HG02885 (cell line): ENCODE data around the gene FOXO3.

Experiments used
- ATAC-seq: cut with Tn5 transposase; IDR thresholded peaks from one replicate; pipeline ENCODE4 v1.9.1; 2021; ENCODE audit warnings: mild to moderate bottlenecking; ENCODE audit not compliant: unreplicated experiment, poor library complexity

The FOXO3 gene

GRCh38 chr6:108592371-108593337 is 31.9 kb downstream of the FOXO3 start:
- ATAC-seq: peak; percentile 86

GRCh38 chr6:108594151-108594550 is 33.4 kb downstream of the FOXO3 start:
- no peak for ATAC-seq

GRCh38 chr6:108594640-108595039 is 33.9 kb downstream of the FOXO3 start:
- no peak for ATAC-seq

- no peak for ATAC-seq
Observed at GRCh38 chr6:108596956-108597355, 36.2 kb downstream of the FOXO3 start.

GRCh38 chr6:108597572-108598304 is 37.0 kb downstream of the FOXO3 start:
- ATAC-seq: peak; percentile 51

DNA sequence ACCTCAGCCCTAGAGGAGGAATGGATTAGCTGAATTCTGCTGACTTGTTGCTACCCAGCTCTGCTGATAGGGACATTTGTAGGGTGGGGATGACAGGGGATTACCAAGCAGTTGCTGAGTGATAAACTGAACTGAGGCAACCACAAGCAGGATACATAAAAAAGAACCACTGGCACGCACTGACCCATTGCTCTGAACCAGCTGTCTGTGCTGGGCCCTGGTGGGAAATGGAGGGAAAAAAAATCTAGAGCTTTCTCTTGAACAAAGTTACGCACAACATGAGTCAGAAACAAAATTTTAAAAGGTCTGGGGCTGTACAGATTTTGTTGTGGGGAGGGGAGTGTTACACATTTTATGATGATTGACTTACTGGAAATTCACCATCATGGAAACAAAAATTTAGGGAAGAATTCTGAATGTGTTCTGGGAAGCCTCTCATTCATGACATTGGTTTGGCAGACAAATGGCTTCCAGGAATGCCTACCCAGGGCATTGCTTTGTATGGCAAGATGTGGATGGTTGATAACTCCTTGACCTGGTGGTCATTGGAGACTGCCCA is 37.7 kb downstream of the FOXO3 start:
- ATAC-seq: peak; percentile 89

- ATAC-seq: no peak
Observed at GRCh38 chr6:108604156-108604555, 43.4 kb downstream of the FOXO3 start.

DNA sequence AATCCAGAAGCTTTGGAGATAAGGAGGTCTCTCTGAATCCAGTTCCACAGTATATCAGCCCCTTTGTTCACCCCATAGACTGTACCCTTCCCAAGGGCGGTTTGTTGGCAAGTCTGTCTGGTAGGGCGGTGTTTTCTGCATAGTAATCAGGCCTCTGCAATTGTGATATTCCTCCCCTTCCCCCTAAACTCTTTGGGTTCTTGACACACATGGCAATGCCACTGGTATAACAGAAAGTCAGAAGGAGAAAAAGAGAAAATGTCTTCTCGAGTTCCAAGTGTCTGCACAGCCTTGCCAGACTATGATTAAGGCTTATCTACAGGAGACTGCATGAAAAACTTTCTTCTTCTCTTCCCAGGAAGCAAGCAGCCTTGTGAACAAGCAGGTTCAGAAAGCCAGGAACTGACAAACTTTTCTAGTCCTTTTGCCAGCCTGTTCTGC is 45.6 kb downstream of the FOXO3 start:
- ATAC-seq: no peak

DNA sequence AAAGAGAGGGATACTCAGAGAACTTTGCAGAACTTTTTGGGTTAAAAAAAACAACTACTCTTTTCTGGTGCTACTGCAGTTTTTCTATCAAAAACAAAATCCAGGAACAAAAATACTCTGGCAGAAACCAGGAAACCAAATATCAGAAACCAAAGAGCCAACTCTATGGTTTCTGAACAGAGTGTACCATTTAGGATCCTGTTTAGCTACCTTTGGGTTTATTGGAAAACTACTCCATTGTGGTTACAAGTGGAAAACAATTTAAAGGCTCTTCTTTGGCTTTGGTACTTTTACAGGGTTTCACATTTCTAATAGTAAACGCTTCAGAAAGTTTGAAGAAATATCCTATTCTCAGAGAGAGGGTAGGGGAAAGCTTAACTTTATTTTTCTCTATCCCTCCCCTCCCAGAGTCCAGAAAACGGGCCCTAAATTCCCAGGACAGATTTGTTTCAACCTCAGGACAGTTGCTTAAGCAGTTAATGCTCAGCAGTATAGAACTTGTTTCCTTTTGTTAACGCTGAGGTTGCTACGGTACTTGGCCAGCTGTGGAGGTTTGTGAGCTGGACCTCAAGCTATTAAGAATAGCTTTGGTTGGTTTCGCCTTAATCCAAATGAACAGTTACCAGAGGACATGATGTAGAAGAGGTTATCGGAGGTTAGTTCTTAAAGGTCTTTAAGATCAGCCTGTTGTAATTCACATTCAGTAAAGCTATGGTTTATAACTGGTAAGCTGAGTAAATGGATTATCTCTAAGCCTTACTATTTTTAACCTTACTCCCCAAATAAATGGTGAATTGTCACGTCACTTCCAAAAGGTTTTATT is 47.9 kb downstream of the FOXO3 start:
- ATAC-seq: no peak

GRCh38 chr6:108609276-108609769 is 48.6 kb downstream of the FOXO3 start:
- ATAC-seq: no peak

DNA sequence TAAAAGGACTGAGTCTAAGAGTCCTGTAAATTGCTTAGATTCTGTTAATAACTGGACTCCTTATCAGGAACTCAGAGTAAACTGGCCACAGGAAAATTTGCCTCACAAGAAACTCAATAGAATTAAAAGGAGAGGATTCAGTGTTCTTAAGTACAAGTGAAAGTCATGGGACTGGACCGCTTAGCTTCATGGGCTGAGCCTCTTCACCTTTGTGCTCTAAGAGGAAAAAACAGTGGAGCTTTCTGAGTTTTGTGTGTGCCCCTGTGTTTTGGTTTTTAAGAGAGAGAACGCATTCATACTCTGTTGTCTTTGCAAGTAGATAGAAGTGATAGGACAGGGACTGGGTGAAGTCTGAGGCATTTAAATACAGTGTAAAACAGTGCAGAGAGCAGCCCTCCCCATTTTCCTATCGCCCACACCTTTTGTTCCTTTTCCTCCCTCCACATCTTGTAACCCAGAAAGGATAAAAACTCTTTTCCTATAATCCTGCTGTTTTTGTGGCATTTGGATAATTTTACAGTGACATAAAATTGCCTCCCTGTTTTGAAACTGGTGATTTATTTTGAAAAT is 49.6 kb downstream of the FOXO3 start:
- no peak for ATAC-seq

DNA sequence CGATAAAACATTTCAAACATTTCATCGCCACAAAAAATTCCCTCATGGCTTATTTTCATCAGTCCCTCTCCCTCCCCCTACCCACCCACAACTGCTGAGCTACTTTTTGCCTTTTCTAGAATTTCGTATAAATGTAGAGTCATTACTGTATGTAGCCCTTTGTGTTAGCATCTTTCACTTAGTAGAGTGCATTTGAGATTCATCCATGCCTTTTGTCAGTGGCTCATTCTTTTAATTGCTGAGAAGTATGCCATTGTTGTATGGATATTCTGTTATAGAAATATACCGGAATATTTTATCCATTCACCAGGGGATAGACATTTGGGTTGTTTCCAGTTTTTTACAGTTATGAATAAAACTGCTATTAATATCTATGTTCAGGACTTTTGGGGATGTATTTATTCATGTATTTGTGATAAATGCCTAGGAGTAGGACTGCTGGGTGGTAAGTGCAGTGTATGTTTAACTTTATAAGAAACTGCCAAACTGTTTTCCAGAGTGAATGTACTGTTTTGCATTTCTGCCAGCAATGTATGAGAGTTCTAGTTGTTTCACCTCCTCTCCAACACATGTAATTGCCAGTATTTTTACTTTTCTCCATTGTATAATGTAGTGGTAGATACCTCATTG is 50.4 kb downstream of the FOXO3 start:
- ATAC-seq: no peak

DNA sequence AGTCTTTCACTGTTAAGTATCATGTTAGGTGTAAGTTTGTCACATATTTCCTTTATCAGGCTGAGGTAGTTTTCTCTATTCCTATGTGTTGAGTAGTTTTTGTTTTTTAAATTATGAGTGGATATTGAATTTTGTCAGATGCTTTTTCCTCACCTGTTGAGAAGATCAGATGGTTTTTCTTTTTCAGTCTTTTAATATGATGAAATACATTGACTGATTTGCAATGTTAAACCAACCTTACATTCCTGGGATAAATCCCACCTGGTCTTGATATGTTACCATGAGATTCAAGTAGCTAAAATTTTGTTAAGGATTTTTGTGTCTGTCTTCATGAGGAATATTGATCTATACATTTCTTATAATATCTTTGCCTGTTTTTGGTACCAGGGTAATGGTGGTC is 52.1 kb downstream of the FOXO3 start:
- no peak for ATAC-seq

GRCh38 chr6:108616544-108616943 is 55.8 kb downstream of the FOXO3 start:
- ATAC-seq: no peak

GRCh38 chr6:108616973-108617372 is 56.3 kb downstream of the FOXO3 start:
- ATAC-seq: no peak

DNA sequence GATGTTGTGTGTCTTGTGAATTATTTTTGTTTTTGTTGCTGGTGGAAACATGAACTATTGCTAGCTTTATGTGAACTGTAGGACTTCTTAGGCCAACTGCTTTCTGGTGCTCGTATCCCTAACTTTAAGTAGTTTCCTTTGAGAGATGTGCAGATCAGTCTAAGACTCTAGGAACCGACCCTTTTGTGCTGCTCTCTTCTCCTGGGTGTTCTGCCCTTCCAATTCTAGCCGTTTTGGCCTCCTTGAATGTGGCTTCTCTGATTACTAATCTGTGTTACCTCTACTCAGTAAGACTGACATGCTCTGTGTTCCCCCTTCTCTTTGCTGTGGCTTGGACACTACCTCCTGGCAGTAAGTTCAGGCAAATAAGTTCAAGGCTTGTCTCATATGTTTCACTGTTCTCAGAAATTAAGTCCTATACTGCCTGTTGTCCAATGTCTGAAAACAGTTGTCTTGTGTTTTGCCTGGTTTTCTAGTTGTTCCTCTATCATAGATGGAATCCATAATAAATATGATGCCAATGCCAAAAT is 58.0 kb downstream of the FOXO3 start:
- no peak for ATAC-seq

- ATAC-seq: no peak
Observed at GRCh38 chr6:108619431-108620197, 58.9 kb downstream of the FOXO3 start.

- ATAC-seq: no peak
Observed at GRCh38 chr6:108621117-108621516, 60.4 kb downstream of the FOXO3 start.
